Femur (tissue), 1 donor: ENCODE data around the gene FBP2.
"Not testable (repeated sequence)": the region's sequence is repeated elsewhere in the genome, so short reads cannot be mapped to it uniquely, and the experiment has no call there.

Experiments
- DNase-seq: peaks from one replicate; pipeline ENCODE4 v3.0.0-alpha.2; 2017

The FBP2 gene

GRCh38 chr9:94603259-94604160 lies 9.9 kb upstream of the FBP2 start:
- peak; percentile 82 for DNase-seq

GRCh38 chr9:94602666-94603065 lies 9.0 kb upstream of the FBP2 start:
- DNase-seq: no peak

- no peak for DNase-seq
Observed at GRCh38 chr9:94600715-94601114, 7.1 kb upstream of the FBP2 start.

GRCh38 chr9:94600258-94600657 lies 6.6 kb upstream of the FBP2 start:
- DNase-seq: no peak

GRCh38 chr9:94599102-94599501 lies 5.5 kb upstream of the FBP2 start:
- DNase-seq: no peak

- not testable (repeated sequence) for DNase-seq
Observed at GRCh38 chr9:94592683-94593082, 941 bp downstream of the FBP2 start.

- DNase-seq: no peak
Observed at GRCh38 chr9:94591876-94592275, 1.7 kb downstream of the FBP2 start.

GRCh38 chr9:94591046-94591545 lies 2.5 kb downstream of the FBP2 start:
- DNase-seq: not testable (repeated sequence)

GRCh38 chr9:94588681-94589080 lies 4.9 kb downstream of the FBP2 start:
- no peak for DNase-seq

GRCh38 chr9:94586814-94587213 lies 6.8 kb downstream of the FBP2 start:
- DNase-seq: peak; percentile 23

- no peak for DNase-seq
Observed at GRCh38 chr9:94586316-94586715, 7.3 kb downstream of the FBP2 start.

GRCh38 chr9:94584555-94584954 lies 9.1 kb downstream of the FBP2 start:
- no peak for DNase-seq

- DNase-seq: no peak
Observed at GRCh38 chr9:94581728-94582127, 11.9 kb downstream of the FBP2 start.

GRCh38 chr9:94577571-94577970 lies 16.1 kb downstream of the FBP2 start:
- no peak for DNase-seq

- no peak for DNase-seq
Observed at GRCh38 chr9:94577036-94577435, 16.6 kb downstream of the FBP2 start.

GRCh38 chr9:94576131-94576530 lies 17.5 kb downstream of the FBP2 start:
- no peak for DNase-seq

GRCh38 chr9:94568972-94569712 lies 24.5 kb downstream of the FBP2 start:
- DNase-seq: no peak

GRCh38 chr9:94568250-94568889 lies 25.3 kb downstream of the FBP2 start:
- no peak for DNase-seq

- no peak for DNase-seq
Observed at GRCh38 chr9:94567271-94567670, 26.4 kb downstream of the FBP2 start.

GRCh38 chr9:94566550-94566949 lies 27.1 kb downstream of the FBP2 start:
- no peak for DNase-seq

- not testable (repeated sequence) for DNase-seq
Observed at GRCh38 chr9:94564279-94564678, 29.3 kb downstream of the FBP2 start.

- DNase-seq: no peak
Observed at GRCh38 chr9:94563548-94563947, 30.1 kb downstream of the FBP2 start.

- no peak for DNase-seq
Observed at GRCh38 chr9:94560237-94560636, 33.4 kb downstream of the FBP2 start.
